MCF 10A (cell line): ENCODE data around the gene RPN1. TPM values are rescaled to one million over a fixed set of nuclear protein-coding genes. Genes with fewer than 3 reads are reported as not detected.

Experiments used
- BruUV-seq: library from RNA; stranded (reverse); fragments of 400-500 nt; replicated peaks from 2 replicates; lab custom pipeline; 2021; lab: Mats Ljungman, UMichigan
- CTCF ChIA-PET: fragments of 300-600 bp; sonication (Branson Sonifier 250); formaldehyde crosslinking; extraction: SDS; loops from one replicate; lab custom pipeline; 2021; ENCODE audit warnings: antibody characterized with exemption, inconsistent platforms; lab: Yijun Ruan, JAX
- POLR2A ChIA-PET: fragments of 300-600, 350-650 bp; sonication (Branson Sonifier 250); formaldehyde crosslinking; extraction: SDS; loops from one replicate; lab custom pipeline; 2020; ENCODE audit warnings: antibody characterized with exemption, inconsistent platforms; lab: Yijun Ruan, JAX
- DNase-seq: peaks from one replicate; pipeline ENCODE4 v3.0.0-alpha.2; 2018; ENCODE audit not compliant: unreplicated experiment
- H3K27ac Mint-ChIP-seq: one replicate; pipeline ENCODE4 v1.8.0; 2022; ENCODE audit warnings: mild to moderate bottlenecking, low read depth, mixed read lengths; ENCODE audit not compliant: unreplicated experiment
- H3K27me3 Mint-ChIP-seq: one replicate; pipeline ENCODE4 v1.8.0; 2022; ENCODE audit warnings: mixed read lengths; ENCODE audit not compliant: insufficient read depth, unreplicated experiment
- H3K36me3 Mint-ChIP-seq: one replicate; pipeline ENCODE4 v1.8.0; 2022; ENCODE audit warnings: mild to moderate bottlenecking, moderate library complexity, mixed read lengths; ENCODE audit not compliant: insufficient read depth, unreplicated experiment
- H3K4me1 Mint-ChIP-seq: one replicate; pipeline ENCODE4 v1.8.0; 2022; ENCODE audit warnings: mixed read lengths; ENCODE audit not compliant: insufficient read depth, unreplicated experiment
- H3K4me3 Mint-ChIP-seq: one replicate; pipeline ENCODE4 v1.8.0; 2022; ENCODE audit warnings: mild to moderate bottlenecking, moderate library complexity, mixed read lengths; ENCODE audit not compliant: unreplicated experiment
- H3K9me3 Mint-ChIP-seq: one replicate; pipeline ENCODE4 v1.8.0; 2022; ENCODE audit warnings: mixed read lengths; ENCODE audit not compliant: unreplicated experiment
- CTCF ChIP-seq: fragments of 200-600 bp; IDR thresholded peaks from one replicate; pipeline ENCODE4 v1.8.0; 2022; ENCODE audit warnings: antibody characterized with exemption, mild to moderate bottlenecking; ENCODE audit not compliant: unreplicated experiment
- intact Hi-C: fragments of 100-400 bp; cut with micrococcal nuclease; formaldehyde crosslinking; loops from 2 replicates; pipeline ENCODE4 v1.14.1; 2022
- total RNA-seq: library from RNA; stranded (reverse); gene quantifications from 2 replicates; pipeline ENCODE4 v1.2.3, GENCODE V29; 2022

Gene RPN1
- total RNA-seq, 1 experiment from 2014 or later: 240 TPM

GRCh38 chr3:128648402-128648801, 2.2 kb downstream of the RPN1 start:
- DNase-seq: no peak
- H3K9me3 Mint-ChIP-seq: no peaks in the 10 kb centered on the region
- intact Hi-C loops: no loop called here
- POLR2A ChIA-PET: interaction anchor here (1.3 to 3.4 kb wide), 4 partner anchors 8 to 231 kb away, joined by 6 to 40 read pairs (median 17); partner anchors contain the start of gene ACAD9
- CTCF ChIA-PET: interaction anchor here (0.6 to 2.3 kb wide), 2 partner anchors 31 to 539 kb away, joined by 3 to 9 read pairs (median 8); no protein-coding TSS in a partner anchor
- H3K4me1 Mint-ChIP-seq: no peaks in the 10 kb centered on the region
- BruUV-seq: no TSS peak
- peak overlapping the region; percentile 80 for H3K4me3 Mint-ChIP-seq
- H3K27me3 Mint-ChIP-seq: no peaks in the 10 kb centered on the region
- TF ChIP-seq CTCF: no peak
- H3K36me3 Mint-ChIP-seq: peaks cover 40% of the 10 kb centered on the region
- H3K27ac Mint-ChIP-seq: peak overlapping the region; percentile 89

- DNase-seq: no peak
- ChIA-PET POLR2A (interaction anchor here (1.0 to 1.3 kb wide), 2 partner anchors 10 to 33 kb away, joined by 3 to 7 read pairs; no protein-coding TSS in a partner anchor), CTCF (interaction anchor here (0.5 to 2.3 kb wide), 5 partner anchors 9 to 1061 kb away, joined by 4 to 11 read pairs (median 5); no protein-coding TSS in a partner anchor)
- Mint-ChIP-seq H3K9me3 (no peaks in the 10 kb centered on the region), H3K4me3 (no peak overlapping the region), H3K4me1 (no peaks in the 10 kb centered on the region), H3K36me3 (peaks cover 51% of the 10 kb centered on the region), H3K27ac (no peak overlapping the region), H3K27me3 (no peaks in the 10 kb centered on the region)
- intact Hi-C loops: no loop called here
- no TSS peak for BruUV-seq
- TF ChIP-seq CTCF: no peak
Observed at GRCh38 chr3:128647307-128647706, 3.3 kb downstream of the RPN1 start.

GRCh38 chr3:128634075-128634611, 16.5 kb downstream of the RPN1 start:
- ChIA-PET POLR2A (no interaction called here), CTCF (interaction anchor here (3.0 kb wide), 1 partner anchor 17 kb away, joined by 9 read pairs; no protein-coding TSS in a partner anchor)
- Mint-ChIP-seq H3K27me3 (no peaks in the 10 kb centered on the region), H3K36me3 (peaks cover 83% of the 10 kb centered on the region), H3K4me3 (no peak overlapping the region), H3K9me3 (no peaks in the 10 kb centered on the region), H3K4me1 (no peaks in the 10 kb centered on the region), H3K27ac (no peak overlapping the region)
- no TSS peak for BruUV-seq
- no peak for DNase-seq
- TF ChIP-seq CTCF: no peak
- intact Hi-C loops: no loop called here

- no peak for TF ChIP-seq CTCF
- no peaks in the 10 kb centered on the region for H3K27me3 Mint-ChIP-seq
- no peaks in the 10 kb centered on the region for H3K9me3 Mint-ChIP-seq
- no peak overlapping the region for H3K27ac Mint-ChIP-seq
- ChIA-PET CTCF (interaction anchor here (1.2 to 3.0 kb wide), 3 partner anchors 11 to 30 kb away, joined by 3 to 9 read pairs (median 4); no protein-coding TSS in a partner anchor), POLR2A (no interaction called here)
- H3K36me3 Mint-ChIP-seq: peaks cover 84% of the 10 kb centered on the region
- intact Hi-C loops: no loop called here
- no peak for DNase-seq
- no peak overlapping the region for H3K4me3 Mint-ChIP-seq
- BruUV-seq: no TSS peak
- H3K4me1 Mint-ChIP-seq: no peaks in the 10 kb centered on the region
Observed at GRCh38 chr3:128632301-128632700, 18.3 kb downstream of the RPN1 start.
